HG03457 (cell line): Measurements from ENCODE around the gene CORO6.

Experiments used
- ATAC-seq: cut with Tn5 transposase; IDR thresholded peaks from one replicate; pipeline ENCODE4 v1.9.1; 2021; ENCODE audit warnings: moderate number of reproducible peaks; ENCODE audit not compliant: unreplicated experiment

Gene CORO6

GRCh38 chr17:29567304-29567553, 55.5 kb downstream of the CORO6 start:
- no peak for ATAC-seq

GRCh38 chr17:29566473-29567303, 56.0 kb downstream of the CORO6 start, which contains the start of gene ABHD15:
TSS of gene ABHD15 (minus strand) at chr17:29567037. CDS start at chr17:29566966, 71 bp downstream.
- ATAC-seq: no peak

GRCh38 chr17:29565643-29566472, 56.9 kb downstream of the CORO6 start:
- no peak for ATAC-seq
